ENCODE measurements around the gene OR10H5.
A peak's percentile ranks its signal among the peaks of the same experiment; 100 is the strongest.
"Not testable (repeated sequence)": the region's sequence is repeated elsewhere in the genome, so short reads cannot be mapped to it uniquely, and the experiment has no call there.

The OR10H5 gene

GRCh38 chr19:15812060-15812722 lies 24.7 kb downstream of the OR10H5 start:
- peak; percentile 49 for DNase-seq

GRCh38 chr19:15813916-15814315 lies 26.5 kb downstream of the OR10H5 start:
- DNase-seq: no peak

GRCh38 chr19:15815306-15815705 lies 27.8 kb downstream of the OR10H5 start, which contains the start of gene OR10H1:
Gene OR10H1 (minus strand): TSS chr19:15815664. CDS start chr19:15808037, 7,627 bp downstream.
- DNase-seq: no peak

- DNase-seq: no peak
Measured at GRCh38 chr19:15820646-15821045, 33.2 kb downstream of the OR10H5 start.

GRCh38 chr19:15825753-15826152 lies 38.3 kb downstream of the OR10H5 start:
- DNase-seq: no peak

- DNase-seq: no peak
Measured at GRCh38 chr19:15828121-15828610, 40.7 kb downstream of the OR10H5 start.

GRCh38 chr19:15828611-15829305 lies 41.3 kb downstream of the OR10H5 start:
- not testable (repeated sequence) for DNase-seq

GRCh38 chr19:15829306-15829698 lies 41.8 kb downstream of the OR10H5 start:
- no peak for DNase-seq

- DNase-seq: no peak
Measured at GRCh38 chr19:15829786-15830185, 42.3 kb downstream of the OR10H5 start.

GRCh38 chr19:15831626-15832025 lies 44.2 kb downstream of the OR10H5 start:
- no peak for DNase-seq

- DNase-seq: not testable (repeated sequence)
Measured at GRCh38 chr19:15834232-15834631, 46.8 kb downstream of the OR10H5 start.

- DNase-seq: peak; percentile 57
Measured at GRCh38 chr19:15835565-15836329, 48.3 kb downstream of the OR10H5 start.

- DNase-seq: peak; percentile 92
Measured at GRCh38 chr19:15836330-15837220, 49.1 kb downstream of the OR10H5 start.

GRCh38 chr19:15837221-15837731 lies 49.8 kb downstream of the OR10H5 start:
- DNase-seq: no peak

GRCh38 chr19:15838351-15838750 lies 50.9 kb downstream of the OR10H5 start:
- no peak for DNase-seq

GRCh38 chr19:15839888-15840287 lies 52.4 kb downstream of the OR10H5 start:
- not testable (repeated sequence) for DNase-seq

- DNase-seq: no peak
Measured at GRCh38 chr19:15840833-15841232, 53.4 kb downstream of the OR10H5 start.

GRCh38 chr19:15841875-15842569 lies 54.6 kb downstream of the OR10H5 start:
- DNase-seq: no peak

- DNase-seq: no peak
Measured at GRCh38 chr19:15843203-15843893, 55.9 kb downstream of the OR10H5 start.

GRCh38 chr19:15843894-15844222 lies 56.4 kb downstream of the OR10H5 start:
- not testable (repeated sequence) for DNase-seq

GRCh38 chr19:15846923-15847322 lies 59.5 kb downstream of the OR10H5 start:
- no peak for DNase-seq

Data from activated CD4-positive, alpha-beta T cell treated with anti-CD3 and anti-CD28 coated beads, Interleukin-2, amount 50 U/mL, for 1 hour (primary cell).